HG02970 (cell line): ENCODE data around the gene ZNF69.
"Not testable (repeated sequence)": the region's sequence is repeated elsewhere in the genome, so short reads cannot be mapped to it uniquely, and the experiment has no call there.

Source experiments
- ATAC-seq: cut with Tn5 transposase; IDR thresholded peaks from one replicate; pipeline ENCODE4 v1.9.1; 2021; ENCODE audit warnings: mild to moderate bottlenecking, moderate library complexity, moderate number of reproducible peaks; ENCODE audit not compliant: unreplicated experiment, low FRiP score

Gene ZNF69

DNA sequence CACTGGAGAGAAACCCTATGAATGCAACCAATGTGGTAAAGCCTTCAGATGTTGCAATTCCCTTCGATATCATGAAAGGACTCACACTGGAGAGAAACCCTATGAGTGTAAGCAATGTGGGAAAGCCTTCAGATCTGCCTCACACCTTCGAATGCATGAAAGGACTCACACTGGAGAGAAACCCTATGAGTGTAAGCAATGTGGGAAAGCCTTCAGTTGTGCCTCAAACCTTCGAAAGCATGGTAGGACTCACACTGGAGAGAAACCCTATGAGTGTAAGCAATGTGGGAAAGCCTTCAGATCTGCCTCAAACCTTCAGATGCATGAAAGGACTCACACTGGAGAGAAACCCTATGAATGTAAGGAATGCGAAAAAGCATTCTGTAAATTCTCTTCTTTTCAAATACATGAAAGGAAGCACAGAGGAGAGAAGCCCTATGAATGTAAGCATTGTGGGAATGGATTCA lies 62.1 kb downstream of the ZNF69 start:
- ATAC-seq = not testable (repeated sequence)

DNA sequence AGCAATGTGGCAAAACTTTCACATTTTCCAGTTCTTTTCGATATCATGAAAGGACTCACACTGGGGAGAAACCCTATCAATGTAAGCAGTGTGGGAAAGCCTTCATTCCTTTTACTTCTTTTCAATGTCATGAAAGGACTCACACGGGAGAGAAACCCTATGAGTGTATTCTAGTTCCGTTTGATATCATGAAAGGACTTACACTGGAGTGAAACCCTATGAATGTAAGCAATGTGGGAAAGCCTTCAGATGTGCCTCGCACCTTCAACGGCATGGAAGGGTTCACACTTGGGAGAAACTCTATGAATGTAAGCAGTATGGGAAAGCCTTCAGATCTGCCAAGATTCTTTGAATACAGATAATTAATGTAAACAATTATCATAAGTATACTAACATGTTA lies 62.7 kb downstream of the ZNF69 start:
- no peak for ATAC-seq
